HG03025 (cell line): Measurements from ENCODE around the gene RPEL1.
"Not testable (repeated sequence)": the region's sequence is repeated elsewhere in the genome, so short reads cannot be mapped to it uniquely, and the experiment has no call there.

Experiments used
- ATAC-seq: cut with Tn5 transposase; IDR thresholded peaks from one replicate; pipeline ENCODE4 v1.9.1; 2021; ENCODE audit warnings: mild to moderate bottlenecking, moderate library complexity; ENCODE audit not compliant: unreplicated experiment, low FRiP score

Gene RPEL1

DNA sequence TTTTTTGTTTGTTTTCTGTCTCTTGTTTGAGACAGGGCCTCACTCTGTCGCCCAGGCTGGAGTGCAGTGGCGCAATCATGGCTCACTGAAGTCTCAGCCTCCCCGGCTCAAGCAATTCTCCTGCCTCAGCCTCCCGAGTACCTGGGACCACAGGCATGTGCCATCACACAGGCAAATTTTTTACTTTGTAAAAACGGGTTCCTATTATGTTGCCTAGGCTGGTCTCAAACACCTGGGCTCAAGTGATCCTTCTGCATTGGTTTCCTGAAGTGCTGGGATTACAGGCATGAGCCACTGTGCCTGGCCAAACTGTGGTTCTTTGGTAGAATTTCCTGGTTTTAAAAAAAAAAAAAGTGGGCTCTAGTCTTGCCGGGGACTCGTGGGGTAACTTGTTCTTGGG, at the start of gene RPEL1:
RPEL1 (plus strand) TSS at position 301 of the 400 bp plus-strand sequence. CDS start 110 bp downstream, outside the sequence.
- not testable (repeated sequence) for ATAC-seq

DNA sequence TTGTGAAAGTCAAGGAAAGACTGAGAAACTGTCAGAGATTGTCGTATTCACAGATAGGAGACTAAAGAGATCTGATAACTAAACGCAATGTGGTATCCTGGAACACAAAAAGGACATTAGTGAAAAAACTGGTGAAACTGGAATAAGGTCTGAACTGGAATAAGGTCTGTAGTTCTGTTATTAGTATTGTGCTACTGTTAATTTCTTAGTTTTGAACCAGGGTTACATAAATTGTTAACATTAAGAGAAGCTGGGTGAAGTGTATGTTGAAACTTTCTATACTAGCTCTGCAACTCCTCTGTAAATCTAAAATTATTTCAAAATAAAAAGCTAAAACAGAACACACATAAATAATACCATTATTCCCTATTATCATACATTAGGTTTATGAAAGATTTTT, 49.2 kb upstream of the RPEL1 start:
- no peak for ATAC-seq

DNA sequence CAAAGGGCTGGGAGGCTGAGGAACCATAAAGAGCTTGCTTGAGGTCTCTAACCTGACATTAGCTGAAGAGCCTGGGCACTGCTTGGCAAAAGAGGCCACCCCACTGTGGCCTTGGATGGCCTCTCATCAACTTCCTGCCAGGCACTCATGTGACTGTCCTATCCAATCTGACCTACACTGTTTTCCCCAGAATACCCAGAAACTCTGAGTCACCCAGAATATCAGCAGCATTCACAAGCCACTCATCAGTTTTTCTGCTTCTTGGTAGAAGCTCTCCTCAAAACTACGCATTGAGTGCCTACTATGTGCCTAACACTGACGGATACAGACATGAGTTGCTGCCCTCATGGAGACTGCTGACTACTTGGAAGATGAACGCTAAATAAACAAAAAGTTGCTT, 48.5 kb upstream of the RPEL1 start:
- ATAC-seq: no peak

DNA sequence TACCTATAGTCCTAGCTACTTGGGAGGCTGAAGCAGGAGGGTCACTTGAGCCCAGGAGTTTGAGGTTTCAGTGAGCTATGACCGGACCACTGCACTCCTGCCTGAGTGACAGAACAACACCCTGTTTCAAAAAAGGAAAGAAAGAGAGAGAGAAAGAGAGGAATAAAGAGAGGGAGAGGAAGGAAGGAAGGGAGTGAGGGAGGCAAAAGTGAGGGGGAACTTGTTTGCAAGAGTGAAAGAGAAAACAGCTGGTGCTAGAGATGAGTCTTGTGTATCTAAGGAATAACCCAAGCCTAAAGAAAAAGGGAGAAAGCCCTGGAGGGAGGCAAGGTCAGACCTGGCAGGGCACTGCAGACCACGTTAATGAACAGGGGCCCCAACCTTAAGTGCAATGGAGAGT, 47.8 kb upstream of the RPEL1 start:
- ATAC-seq: no peak

- ATAC-seq: no peak
These were observed 47.0 kb upstream of the RPEL1 start for GRCh38 chr10:103198648-103199047.

DNA sequence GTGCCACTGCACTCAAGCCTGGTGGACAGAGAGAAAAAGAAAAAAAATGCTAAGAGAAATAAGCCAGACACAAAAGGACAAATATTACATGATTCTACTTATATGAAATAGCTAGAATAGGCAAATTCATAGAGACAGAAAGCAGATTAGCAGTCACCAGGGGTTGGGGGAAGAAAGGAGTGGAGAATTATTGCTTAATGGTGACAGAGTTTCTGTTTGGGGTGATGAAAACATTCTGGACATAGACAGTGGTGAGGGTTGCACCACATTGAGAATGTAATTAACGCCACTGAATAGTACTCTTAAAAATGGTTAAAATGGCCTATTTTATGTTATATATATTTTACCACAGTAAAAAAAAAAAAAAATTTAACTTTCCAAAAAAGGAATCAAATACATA, 46.2 kb upstream of the RPEL1 start:
- no peak for ATAC-seq

GRCh38 chr10:103202319-103202718, 43.4 kb upstream of the RPEL1 start:
- ATAC-seq: no peak

GRCh38 chr10:103203466-103203865, 42.2 kb upstream of the RPEL1 start:
- no peak for ATAC-seq

- no peak for ATAC-seq
These were observed 41.1 kb upstream of the RPEL1 start for GRCh38 chr10:103204353-103205255.

GRCh38 chr10:103205401-103205800, 40.3 kb upstream of the RPEL1 start:
- not testable (repeated sequence) for ATAC-seq

DNA sequence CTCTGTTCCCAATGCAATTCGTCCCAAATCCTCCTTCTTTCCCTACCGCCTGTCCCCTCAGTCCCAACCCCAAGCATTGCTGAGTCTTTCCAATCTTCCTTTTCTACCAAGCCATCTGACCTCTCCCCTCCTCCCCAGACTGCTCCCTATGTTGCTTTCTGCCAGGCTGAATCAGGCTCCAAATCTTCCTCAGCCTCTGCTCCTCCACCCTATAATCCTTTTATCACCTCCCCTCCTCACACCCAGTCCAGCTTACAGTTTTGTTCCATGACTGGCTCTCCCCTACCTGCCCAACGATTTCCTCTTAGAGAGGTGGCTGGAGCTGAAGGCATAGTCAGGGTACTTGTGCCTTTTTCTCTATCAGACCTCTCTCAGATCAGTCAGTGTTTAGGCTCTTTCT, 39.0 kb upstream of the RPEL1 start:
- ATAC-seq: not testable (repeated sequence)

DNA sequence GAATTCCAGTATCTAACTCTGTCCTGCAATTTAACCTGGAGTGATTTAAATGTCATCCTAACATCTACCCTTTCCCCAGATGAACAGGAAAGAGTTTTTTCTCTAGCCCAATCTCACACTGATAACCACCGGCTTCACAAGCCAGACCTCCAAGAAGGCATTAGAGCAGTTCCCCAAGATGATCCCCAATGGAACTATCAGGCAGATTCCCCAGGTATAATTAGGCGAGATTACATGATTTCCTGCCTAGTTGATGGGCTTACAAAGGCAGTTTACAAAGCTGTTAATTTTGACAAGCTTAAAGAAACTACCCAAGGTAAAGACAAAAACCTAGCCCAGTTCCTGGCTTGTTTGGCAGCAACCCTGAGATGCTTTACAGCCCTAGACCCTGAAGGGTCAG, 38.5 kb upstream of the RPEL1 start:
- no peak for ATAC-seq

DNA sequence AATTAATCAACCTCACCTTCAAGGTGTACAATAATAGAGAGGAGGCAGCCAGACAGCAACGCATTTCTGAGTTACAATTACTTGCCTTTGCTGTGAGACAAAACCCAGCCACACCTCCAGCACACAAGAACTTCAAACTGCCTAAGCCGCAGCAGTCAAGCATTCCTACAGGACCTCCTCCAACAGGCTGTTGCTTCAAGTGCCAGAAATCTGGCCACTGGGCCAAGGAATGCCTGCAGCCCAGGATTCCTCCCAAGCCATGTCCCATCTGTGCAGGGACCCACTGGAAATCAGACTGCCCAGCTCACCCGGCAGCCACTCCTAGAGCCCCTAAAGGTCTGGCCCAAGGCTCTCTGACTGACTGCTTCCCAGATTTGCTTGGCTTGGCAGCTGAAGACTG, 38.0 kb upstream of the RPEL1 start:
- ATAC-seq: not testable (repeated sequence)

DNA sequence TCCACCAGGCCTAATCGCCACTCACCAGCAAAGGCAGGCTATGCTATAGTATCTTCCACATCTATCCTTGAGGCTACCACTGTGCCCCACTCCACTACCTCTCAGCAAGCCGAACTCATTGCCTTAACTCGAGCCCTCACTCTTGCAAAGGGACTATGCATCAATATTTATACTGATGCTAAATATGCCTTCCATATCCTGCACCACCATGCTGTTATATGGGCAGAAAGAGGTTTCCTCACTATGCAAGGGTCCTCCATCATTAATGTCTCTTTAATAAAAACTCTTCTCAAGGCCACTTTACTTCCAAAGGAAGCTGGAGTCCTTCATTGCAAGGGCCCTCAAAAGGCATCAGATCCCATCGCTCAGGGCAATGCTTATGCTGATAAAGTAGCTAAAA, 35.4 kb upstream of the RPEL1 start:
- not testable (repeated sequence) for ATAC-seq

GRCh38 chr10:103215601-103216000, 30.1 kb upstream of the RPEL1 start:
- ATAC-seq: no peak

GRCh38 chr10:103216362-103216761, 29.3 kb upstream of the RPEL1 start:
- not testable (repeated sequence) for ATAC-seq

DNA sequence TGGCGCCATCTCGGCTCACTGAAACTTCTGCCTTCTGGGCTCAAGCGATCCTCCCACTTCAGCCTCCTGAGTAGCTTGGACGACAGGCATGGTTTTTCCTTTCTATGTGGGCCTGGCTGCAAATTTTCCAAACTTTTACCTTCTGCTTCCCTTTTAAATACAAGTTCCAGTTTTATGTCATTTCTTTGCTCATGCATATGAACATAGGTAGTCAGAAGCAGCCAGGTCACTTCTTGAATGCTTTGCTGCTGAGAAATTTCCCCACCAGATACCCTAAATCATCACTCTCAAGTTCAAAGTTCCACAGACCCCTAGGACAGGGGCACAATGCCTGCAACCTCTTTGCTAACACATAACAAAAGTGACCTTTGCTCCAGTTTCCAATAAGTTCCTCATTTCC, 21.6 kb upstream of the RPEL1 start:
- ATAC-seq: no peak

- not testable (repeated sequence) for ATAC-seq
These were observed 21.0 kb upstream of the RPEL1 start for GRCh38 chr10:103224721-103225120.

DNA sequence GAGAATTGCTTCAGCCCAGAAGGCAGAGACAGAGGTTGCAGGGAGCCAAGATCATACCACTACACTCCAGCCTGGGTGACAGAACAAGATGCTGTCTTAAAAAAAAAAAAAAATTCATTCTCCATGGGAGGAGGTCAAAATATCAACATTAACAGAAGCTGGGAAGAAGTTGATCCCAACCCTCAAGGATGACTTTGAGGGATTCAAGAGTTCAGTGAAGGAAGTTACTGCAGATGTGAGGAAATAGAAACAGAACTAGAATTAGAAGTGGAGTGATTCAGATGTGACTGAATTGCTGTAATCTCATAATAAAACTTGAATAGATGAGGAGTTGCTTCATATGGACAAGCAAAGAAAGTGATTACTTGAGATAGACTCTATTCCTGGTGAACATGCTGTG, 19.7 kb upstream of the RPEL1 start:
- ATAC-seq: no peak

DNA sequence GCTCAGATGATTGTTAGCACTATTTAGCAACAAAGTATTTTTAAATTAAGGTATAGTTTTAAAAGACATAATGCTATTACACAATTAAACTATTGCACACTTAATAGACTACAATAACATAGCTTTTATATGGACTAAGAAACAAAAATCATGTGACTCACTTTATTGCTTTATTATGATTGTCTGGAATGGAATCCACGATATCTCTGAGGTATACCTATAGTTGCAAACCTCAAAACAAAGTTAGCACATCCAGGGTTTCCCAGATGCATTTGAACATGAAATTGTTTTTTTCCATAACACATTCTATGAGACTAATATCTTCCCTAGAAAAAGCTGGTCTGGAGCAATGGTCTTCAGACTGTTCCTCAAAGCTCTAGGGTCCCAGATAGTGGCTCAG, 18.3 kb upstream of the RPEL1 start:
- no peak for ATAC-seq

DNA sequence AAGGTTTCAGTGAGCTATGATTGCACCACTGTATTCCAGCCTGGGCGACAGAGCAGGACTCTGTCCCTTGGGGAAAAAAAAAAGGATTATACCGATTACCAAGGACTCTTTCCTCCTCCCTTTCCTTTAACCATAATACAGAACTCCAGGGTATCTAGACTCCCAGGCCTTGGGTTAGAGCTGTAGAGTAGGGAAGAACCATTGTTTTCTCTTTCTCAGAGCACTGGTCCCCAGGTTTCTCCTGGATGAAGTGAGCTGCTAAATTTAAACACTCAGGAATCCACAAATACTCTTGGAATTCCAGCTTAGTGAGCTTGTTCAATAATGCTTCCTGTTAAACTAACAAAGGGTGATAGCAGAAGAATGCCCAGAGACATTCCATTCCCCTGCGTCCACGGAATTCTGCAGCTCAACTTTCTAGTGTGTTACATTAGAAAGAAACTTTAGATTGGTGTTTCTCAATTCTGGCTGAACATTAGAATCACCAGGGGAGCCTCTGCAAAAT, 14.6 kb upstream of the RPEL1 start:
- no peak for ATAC-seq

- no peak for ATAC-seq
These were observed 13.5 kb upstream of the RPEL1 start for GRCh38 chr10:103232131-103232673.
